HepG2 (cell line): ENCODE data around the gene SPG7. TPM values are rescaled to one million over a fixed set of nuclear protein-coding genes. Genes with fewer than 3 reads are reported as not detected.

ENCODE experiments used
- AHDC1 ChIP-seq: sonication (generic); formaldehyde crosslinking; IDR thresholded peaks from 2 replicates; pipeline ENCODE4 v1.5.1; 2020; ENCODE audit warnings: mild to moderate bottlenecking, missing genetic modification reagents, borderline replicate concordance
- CC2D1A ChIP-seq: sonication (generic); formaldehyde crosslinking; IDR thresholded peaks from 2 replicates; pipeline ENCODE4 v1.8.1; 2023; ENCODE audit warnings: mild to moderate bottlenecking, missing genetic modification reagents
- ELF4 ChIP-seq: sonication (generic); formaldehyde crosslinking; IDR thresholded peaks from 2 replicates; pipeline ENCODE4 v1.5.0; 2020; ENCODE audit warnings: missing genetic modification reagents, mild to moderate bottlenecking, moderate library complexity, borderline replicate concordance
- GMEB1 ChIP-seq: sonication (generic); formaldehyde crosslinking; IDR thresholded peaks from 2 replicates; pipeline ENCODE4 v1.5.1; 2020; ENCODE audit warnings: missing genetic modification reagents, mild to moderate bottlenecking, borderline replicate concordance
- PAXIP1 ChIP-seq: sonication (generic); formaldehyde crosslinking; conservative IDR thresholded peaks from 2 replicates; pipeline ENCODE4 v1.4.0; 2020; ENCODE audit warnings: mild to moderate bottlenecking, missing genetic modification reagents, moderate library complexity
- RNF219 ChIP-seq: sonication (generic); formaldehyde crosslinking; IDR thresholded peaks from 2 replicates; pipeline ENCODE4 v1.5.0; 2020; ENCODE audit warnings: mild to moderate bottlenecking, missing genetic modification reagents
- ZFP90 ChIP-seq: sonication (generic); formaldehyde crosslinking; IDR thresholded peaks from 2 replicates; pipeline ENCODE4 v1.8.0; 2022; ENCODE audit warnings: missing genetic modification reagents, mild to moderate bottlenecking, inconsistent platforms, borderline replicate concordance
- ZNF260 ChIP-seq: sonication (generic); formaldehyde crosslinking; IDR thresholded peaks from 2 replicates; pipeline ENCODE4 v1.4.0; 2020; ENCODE audit warnings: missing genetic modification reagents, low read depth, mild to moderate bottlenecking, borderline replicate concordance
- ZNF557 ChIP-seq: sonication (generic); formaldehyde crosslinking; IDR thresholded peaks from 2 replicates; pipeline ENCODE4 v1.4.0; 2020; ENCODE audit warnings: missing genetic modification reagents
- ZNF704 ChIP-seq: sonication (generic); formaldehyde crosslinking; IDR thresholded peaks from 2 replicates; pipeline ENCODE4 v1.8.1; 2023; ENCODE audit warnings: mild to moderate bottlenecking, inconsistent platforms, moderate library complexity, missing genetic modification reagents, borderline replicate concordance
- ZNF777 ChIP-seq: sonication (generic); formaldehyde crosslinking; IDR thresholded peaks from 2 replicates; pipeline ENCODE4 v1.4.0; 2020; ENCODE audit warnings: missing genetic modification reagents
- ZSCAN25 ChIP-seq: sonication (generic); formaldehyde crosslinking; IDR thresholded peaks from 2 replicates; pipeline ENCODE4 v1.8.0; 2022; ENCODE audit warnings: mild to moderate bottlenecking, missing genetic modification reagents
- polyA plus RNA-seq, 8 experiments: library from polyadenylated mRNA; depleted of rRNA in 3 of 8; stranded (reverse) in 7 of 8; unstranded in 1 of 8; fragments of >200 nt; fragmentation: Illumina TruSeq in 4 of 8; extraction: Trizol in 4 of 8; gene quantifications; 2 replicates each; pipeline versions ENCODE4 v1.2.1 to v1.2.3, GENCODE V29; 2011 to 2016; ENCODE audit warnings: low read depth in 4 of 8, missing spikeins in 1 of 8, mixed read lengths in 1 of 8; ENCODE audit not compliant: insufficient read depth in 1 of 8
- total RNA-seq, 5 experiments: library from RNA; depleted of rRNA; stranded (reverse); fragments of >200 nt; fragmentation: Illumina TruSeq; extraction: Trizol; gene quantifications; 2 replicates each; pipeline ENCODE4 v1.2.3, GENCODE V29; 2016; ENCODE audit warnings: low read depth in 1 of 5

Gene SPG7
- total and polyA plus RNA-seq, 2 of the 13 experiments (the other 11 are each of a cell fraction or from before 2014, with no cell fraction given) = 66.0 to 136 TPM

GRCh38 chr16:89505204-89506112 lies 2.7 kb upstream of the SPG7 start (continued):
- TF ChIP-seq AHDC1 = peak; percentile 64
- no peak for TF ChIP-seq ZNF557
- peak; percentile 99 for TF ChIP-seq ELF4
- TF ChIP-seq ZNF704 (CRISPR knock-in tag) = no peak; the same call in 1 of the 2 replicates
- no peak for TF ChIP-seq ZNF777
- no peak for TF ChIP-seq ZNF260 (CRISPR knock-in tag)
- peak; percentile 66; the same call in 1 of the 2 replicates for TF ChIP-seq ZFP90 (CRISPR knock-in tag)
- no peak for TF ChIP-seq RNF219 (CRISPR knock-in tag)
- TF ChIP-seq GMEB1 (CRISPR knock-in tag) = peak; percentile 86; the same call in 1 of the 2 replicates
- TF ChIP-seq CC2D1A (CRISPR knock-in tag) = no peak
- peak; percentile 99 for TF ChIP-seq ZSCAN25 (CRISPR knock-in tag)
- TF ChIP-seq PAXIP1 (CRISPR knock-in tag) = peak; percentile 97
